ENCODE measurements around the gene OR10G7.

DNA sequence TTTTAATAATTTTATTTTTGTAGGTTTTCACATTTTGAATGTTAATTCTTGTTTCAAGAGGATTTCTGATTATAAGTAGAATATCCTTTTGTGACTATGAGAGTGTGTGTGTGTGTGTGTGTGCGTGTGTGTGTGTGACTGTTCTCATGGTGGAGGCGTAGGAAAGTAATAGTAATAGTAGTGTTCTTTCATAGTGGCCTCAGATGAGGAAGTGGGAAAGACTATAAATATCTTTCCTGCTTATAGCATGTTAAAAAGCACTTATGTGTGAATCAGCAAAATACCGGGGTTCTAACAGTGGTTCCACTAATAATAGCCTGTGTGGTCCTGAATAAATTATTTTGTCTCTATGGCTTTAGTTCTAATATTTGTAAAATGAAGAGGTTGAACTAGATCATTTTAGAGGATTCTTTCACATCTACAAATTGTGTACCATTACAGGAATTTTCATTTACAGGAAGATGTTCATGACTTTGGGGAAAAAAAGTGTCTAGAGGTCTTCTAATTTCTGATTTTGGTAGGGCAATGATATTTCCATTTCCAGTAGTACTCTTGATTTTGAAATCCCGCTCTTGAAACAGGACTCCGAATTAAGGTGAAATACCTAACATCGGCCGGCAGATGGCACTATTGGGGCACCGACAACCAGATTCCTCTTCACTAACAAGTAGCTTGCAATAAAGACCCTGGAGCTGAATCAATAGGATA, 29.9 kb upstream of the OR10G7 start:
- TF ChIP-seq, protein P1, sequence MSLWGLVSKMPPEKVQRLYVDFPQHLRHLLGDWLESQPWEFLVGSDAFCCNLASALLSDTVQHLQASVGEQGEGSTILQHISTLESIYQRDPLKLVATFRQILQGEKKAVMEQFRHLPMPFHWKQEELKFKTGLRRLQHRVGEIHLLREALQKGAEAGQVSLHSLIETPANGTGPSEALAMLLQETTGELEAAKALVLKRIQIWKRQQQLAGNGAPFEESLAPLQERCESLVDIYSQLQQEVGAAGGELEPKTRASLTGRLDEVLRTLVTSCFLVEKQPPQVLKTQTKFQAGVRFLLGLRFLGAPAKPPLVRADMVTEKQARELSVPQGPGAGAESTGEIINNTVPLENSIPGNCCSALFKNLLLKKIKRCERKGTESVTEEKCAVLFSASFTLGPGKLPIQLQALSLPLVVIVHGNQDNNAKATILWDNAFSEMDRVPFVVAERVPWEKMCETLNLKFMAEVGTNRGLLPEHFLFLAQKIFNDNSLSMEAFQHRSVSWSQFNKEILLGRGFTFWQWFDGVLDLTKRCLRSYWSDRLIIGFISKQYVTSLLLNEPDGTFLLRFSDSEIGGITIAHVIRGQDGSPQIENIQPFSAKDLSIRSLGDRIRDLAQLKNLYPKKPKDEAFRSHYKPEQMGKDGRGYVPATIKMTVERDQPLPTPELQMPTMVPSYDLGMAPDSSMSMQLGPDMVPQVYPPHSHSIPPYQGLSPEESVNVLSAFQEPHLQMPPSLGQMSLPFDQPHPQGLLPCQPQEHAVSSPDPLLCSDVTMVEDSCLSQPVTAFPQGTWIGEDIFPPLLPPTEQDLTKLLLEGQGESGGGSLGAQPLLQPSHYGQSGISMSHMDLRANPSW (CRISPR knock-in tag; conservative IDR thresholded peaks at IDR 0.05; ENCODE audit: low read depth) = no peak
- TF ChIP-seq, protein P2, sequence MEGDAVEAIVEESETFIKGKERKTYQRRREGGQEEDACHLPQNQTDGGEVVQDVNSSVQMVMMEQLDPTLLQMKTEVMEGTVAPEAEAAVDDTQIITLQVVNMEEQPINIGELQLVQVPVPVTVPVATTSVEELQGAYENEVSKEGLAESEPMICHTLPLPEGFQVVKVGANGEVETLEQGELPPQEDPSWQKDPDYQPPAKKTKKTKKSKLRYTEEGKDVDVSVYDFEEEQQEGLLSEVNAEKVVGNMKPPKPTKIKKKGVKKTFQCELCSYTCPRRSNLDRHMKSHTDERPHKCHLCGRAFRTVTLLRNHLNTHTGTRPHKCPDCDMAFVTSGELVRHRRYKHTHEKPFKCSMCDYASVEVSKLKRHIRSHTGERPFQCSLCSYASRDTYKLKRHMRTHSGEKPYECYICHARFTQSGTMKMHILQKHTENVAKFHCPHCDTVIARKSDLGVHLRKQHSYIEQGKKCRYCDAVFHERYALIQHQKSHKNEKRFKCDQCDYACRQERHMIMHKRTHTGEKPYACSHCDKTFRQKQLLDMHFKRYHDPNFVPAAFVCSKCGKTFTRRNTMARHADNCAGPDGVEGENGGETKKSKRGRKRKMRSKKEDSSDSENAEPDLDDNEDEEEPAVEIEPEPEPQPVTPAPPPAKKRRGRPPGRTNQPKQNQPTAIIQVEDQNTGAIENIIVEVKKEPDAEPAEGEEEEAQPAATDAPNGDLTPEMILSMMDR (IDR thresholded peaks at IDR 0.05) = peak; percentile 60
- TF ChIP-seq JUN (CRISPR knock-in tag; IDR thresholded peaks at IDR 0.05) (no peak), ZNF423 (CRISPR knock-in tag; IDR thresholded peaks at IDR 0.05) (no peak), TCF7 (CRISPR knock-in tag; IDR thresholded peaks at IDR 0.05; ENCODE audit: low read depth) (no peak), TEAD4 (CRISPR knock-in tag; IDR thresholded peaks at IDR 0.05) (no peak), IRF2 (CRISPR knock-in tag; IDR thresholded peaks at IDR 0.05; ENCODE audit: borderline replicate concordance, low read depth) (no peak), CREB1 (CRISPR knock-in tag; IDR thresholded peaks at IDR 0.05) (no peak), ZNF263 (CRISPR knock-in tag; IDR thresholded peaks at IDR 0.05; ENCODE audit: low read depth) (no peak)
- TF ChIP-seq, protein P3, sequence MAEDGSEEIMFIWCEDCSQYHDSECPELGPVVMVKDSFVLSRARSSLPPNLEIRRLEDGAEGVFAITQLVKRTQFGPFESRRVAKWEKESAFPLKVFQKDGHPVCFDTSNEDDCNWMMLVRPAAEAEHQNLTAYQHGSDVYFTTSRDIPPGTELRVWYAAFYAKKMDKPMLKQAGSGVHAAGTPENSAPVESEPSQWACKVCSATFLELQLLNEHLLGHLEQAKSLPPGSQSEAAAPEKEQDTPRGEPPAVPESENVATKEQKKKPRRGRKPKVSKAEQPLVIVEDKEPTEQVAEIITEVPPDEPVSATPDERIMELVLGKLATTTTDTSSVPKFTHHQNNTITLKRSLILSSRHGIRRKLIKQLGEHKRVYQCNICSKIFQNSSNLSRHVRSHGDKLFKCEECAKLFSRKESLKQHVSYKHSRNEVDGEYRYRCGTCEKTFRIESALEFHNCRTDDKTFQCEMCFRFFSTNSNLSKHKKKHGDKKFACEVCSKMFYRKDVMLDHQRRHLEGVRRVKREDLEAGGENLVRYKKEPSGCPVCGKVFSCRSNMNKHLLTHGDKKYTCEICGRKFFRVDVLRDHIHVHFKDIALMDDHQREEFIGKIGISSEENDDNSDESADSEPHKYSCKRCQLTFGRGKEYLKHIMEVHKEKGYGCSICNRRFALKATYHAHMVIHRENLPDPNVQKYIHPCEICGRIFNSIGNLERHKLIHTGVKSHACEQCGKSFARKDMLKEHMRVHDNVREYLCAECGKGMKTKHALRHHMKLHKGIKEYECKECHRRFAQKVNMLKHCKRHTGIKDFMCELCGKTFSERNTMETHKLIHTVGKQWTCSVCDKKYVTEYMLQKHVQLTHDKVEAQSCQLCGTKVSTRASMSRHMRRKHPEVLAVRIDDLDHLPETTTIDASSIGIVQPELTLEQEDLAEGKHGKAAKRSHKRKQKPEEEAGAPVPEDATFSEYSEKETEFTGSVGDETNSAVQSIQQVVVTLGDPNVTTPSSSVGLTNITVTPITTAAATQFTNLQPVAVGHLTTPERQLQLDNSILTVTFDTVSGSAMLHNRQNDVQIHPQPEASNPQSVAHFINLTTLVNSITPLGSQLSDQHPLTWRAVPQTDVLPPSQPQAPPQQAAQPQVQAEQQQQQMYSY (CRISPR knock-in tag; IDR thresholded peaks at IDR 0.05) = no peak

Measured in WTC11 (cell line).